ENCODE measurements around the gene SH3RF1.

Gene SH3RF1

DNA sequence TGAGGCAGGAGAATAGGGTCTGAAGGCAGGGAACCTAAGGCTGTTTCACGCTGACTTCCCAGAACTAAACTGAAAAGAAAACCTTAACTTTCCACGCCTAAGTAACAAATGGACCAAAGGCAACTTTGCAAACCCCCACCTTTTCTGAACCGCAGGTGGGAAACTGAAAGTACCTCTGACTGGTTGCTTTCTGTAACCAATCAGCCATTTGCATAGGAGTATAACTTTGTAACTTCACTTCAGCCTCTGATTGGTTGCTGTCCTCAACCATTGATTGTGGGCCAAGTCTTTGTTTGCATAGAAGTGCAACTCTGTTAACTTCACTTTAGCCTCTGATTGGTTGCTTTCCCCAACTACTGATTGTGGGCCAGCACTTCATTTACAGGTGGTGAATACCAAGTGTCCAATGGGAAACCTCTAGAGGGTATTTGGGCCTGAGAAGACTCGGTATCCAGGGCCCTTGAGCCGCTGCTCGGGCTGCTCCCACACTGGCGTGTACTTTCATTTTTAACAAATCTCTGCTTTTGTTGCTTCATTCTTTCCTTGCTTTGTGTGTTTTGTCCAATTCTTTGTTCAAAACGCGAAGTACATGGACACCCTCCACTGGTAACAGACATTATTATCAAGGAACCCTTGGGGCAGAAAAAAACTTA is 139.1 kb downstream of the SH3RF1 start:
- no peak for DNase-seq

GRCh38 chr4:169128902-169129301 is 141.9 kb downstream of the SH3RF1 start:
- DNase-seq: no peak

DNA sequence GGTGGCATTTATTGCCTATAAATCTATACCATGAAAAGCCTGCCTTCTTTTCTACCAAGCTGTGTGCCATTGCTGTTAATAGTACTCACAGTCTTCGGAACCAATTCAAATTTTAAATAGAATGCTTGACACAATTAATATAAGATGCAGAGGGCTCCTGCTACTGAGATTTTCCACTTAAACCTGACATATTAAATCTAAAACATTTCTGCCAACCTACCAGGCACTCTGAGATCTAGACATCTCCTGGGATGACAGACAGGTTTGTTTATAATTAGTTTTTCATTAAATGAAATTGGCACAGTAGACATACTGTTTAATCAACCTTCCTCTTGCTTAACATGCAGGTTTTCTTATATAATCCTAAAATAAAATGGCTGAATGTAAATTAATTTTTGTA is 143.4 kb downstream of the SH3RF1 start:
- no peak for DNase-seq

DNA sequence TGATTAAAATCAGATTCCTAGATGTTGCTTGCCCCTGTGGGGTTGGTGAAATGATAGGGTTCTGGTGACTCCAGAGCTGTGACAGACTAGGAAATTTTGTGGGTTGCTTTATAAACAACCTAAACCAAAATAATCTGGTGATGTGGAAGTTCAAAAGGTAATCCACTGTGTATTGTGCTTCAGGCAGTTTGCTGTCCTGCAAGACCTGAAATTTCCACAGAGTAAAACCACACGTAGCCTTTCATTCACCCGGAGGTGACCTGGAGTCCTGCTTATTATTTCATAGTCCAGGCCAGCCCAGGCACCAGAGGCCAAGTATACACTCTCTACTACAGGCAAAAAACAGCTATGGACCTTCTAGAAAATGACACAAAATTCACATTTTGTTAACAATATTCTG is 146.1 kb downstream of the SH3RF1 start:
- no peak for DNase-seq

GRCh38 chr4:169122422-169122821 is 148.3 kb downstream of the SH3RF1 start:
- DNase-seq: no peak

GRCh38 chr4:169121861-169122382 is 148.8 kb downstream of the SH3RF1 start:
- DNase-seq: no peak

- no peak for DNase-seq
Measured at GRCh38 chr4:169120624-169121023, 150.1 kb downstream of the SH3RF1 start.

DNA sequence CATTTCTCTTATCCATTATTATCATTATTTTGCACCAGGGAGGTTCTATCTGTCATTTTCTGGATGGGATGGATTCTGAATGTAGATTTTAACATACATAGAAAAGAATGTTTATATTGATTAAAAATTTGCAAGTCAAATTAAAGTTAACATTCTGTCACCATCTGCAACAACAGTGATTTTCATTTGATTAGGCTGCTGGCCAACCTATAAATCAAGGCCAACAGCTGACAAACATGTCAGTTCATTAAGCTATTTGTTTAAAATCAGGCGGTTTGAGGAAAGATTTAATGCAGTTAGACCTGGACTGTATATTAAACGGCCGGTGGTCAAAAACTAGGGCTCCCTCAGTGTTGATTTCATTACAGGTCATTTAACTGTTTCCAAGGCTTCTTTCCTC is 151.2 kb downstream of the SH3RF1 start:
- DNase-seq: peak in 1 of 3 experiments; percentile 8

GRCh38 chr4:169117591-169118081 is 153.1 kb downstream of the SH3RF1 start:
- no peak for DNase-seq

- DNase-seq: no peak
Measured at GRCh38 chr4:169116270-169116901, 154.4 kb downstream of the SH3RF1 start.

DNA sequence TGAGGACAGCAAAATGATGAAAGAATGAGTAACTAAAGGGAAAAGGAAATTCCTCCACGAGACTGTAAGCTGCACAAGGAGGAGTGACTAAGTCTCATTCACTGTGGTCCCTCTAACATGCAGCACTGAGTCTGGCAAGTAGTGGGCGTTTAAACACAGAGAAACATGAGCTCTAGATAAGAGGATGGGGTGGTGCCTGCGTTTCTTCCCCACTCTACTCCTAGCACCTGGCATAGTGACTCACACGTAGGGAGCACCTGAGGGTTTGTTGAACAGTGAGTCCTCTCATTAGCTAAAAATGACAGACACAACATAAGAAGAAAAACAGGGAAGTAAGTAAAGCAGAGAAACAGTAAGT is 154.9 kb downstream of the SH3RF1 start:
- peak in 2 of 3 experiments; percentile 24 to 27 for DNase-seq

GRCh38 chr4:169115144-169115896 is 155.4 kb downstream of the SH3RF1 start:
- DNase-seq: no peak

DNA sequence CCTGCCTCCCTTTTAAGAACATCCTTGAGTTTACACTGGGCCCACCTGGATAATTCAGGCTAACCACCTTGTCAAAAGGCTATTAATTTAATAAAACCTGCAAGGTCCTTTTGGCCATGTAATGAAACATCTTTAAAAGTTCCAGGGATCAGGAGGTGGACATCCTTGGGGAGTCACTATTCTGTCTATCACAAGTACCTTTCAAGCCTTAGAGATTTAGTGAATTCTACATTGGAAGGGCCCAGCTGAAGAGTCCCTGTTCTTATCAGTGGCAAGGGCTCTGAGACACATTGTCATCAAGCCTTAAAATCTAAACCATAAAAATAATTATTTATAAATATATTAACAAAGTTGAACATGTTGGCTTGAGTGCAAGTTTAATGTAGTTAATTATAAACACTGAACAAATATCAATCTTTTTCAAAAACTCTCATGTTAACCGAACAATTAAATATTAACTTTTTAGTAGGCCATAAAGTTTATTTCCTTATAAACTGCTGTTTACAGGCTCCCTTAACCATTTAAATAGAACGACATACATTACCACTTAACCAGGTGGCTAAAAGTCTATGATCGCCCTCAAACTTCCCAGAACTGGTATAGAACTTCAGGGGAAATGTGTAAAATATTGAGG is 156.3 kb downstream of the SH3RF1 start:
- no peak for DNase-seq

GRCh38 chr4:169110633-169111032 is 160.1 kb downstream of the SH3RF1 start:
- no peak for DNase-seq

DNA sequence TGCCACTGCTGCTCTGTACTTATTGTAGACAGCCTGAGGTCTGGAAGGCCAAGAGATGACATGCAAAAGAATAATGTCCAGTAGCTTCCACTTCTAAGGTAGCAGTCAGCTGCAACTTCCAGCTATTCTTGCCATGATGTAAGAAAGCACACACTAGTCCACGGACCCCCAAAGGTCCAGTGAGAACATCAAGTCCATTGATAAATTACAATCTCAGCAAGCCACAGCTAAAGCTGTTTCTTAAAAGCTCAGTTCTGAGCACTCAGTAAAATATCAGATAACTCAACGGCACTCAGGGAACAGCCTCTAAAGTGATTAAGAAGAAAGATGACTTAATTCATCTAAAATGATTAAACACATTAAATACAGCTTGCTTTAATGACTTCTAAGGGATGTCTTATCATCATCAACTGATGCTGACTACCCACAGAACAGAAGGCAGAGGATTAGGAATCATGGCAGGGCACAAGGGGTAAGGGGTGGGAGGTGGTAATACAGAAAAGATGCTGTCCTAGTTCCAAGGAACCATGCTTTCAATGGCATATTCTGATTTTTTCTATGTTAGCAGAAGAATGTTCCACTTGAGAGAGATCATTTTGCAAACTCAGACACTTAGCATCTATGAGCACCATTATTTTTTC is 161.6 kb downstream of the SH3RF1 start:
- DNase-seq: no peak

DNA sequence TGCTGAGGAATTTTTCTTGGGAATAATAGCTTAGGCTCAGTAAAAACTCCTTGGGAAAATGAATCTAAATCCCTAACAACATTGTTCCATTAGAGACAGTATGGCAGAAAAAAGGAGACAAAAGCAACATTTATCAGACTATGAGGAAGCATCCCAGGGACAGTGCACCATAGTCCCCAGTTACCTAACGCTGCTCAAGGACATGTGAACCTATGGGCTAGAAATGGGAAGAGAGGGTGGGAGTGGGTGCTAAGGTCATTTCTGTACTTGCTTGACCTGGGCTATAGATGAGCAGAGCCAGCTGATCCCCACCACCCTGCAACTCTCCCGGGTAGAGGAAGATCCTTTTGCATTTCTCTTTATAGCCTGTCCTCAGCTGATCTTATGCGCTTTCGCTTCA is 162.5 kb downstream of the SH3RF1 start:
- DNase-seq: no peak

DNA sequence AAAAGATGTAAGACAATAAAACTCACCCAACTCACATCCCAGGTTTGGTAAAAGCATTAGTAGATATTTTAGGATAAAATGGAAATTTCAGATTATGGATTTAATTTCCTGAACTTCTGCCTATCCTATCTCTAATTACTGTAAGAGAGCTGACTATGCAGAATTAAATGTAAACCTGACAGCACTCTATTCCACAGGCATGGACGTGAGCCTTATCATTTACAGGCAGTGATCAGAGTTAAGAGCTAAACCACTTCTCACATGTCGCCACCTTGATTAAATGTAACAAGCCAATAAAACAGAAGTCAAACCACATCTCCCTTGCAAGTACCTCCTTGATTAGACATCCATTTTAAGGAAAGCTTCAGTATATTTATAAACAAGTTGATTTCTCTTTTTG is 163.2 kb downstream of the SH3RF1 start:
- DNase-seq: no peak

- DNase-seq: no peak
Measured at GRCh38 chr4:169106696-169107229, 164.0 kb downstream of the SH3RF1 start.

- no peak for DNase-seq
Measured at GRCh38 chr4:169105620-169106019, 165.1 kb downstream of the SH3RF1 start.

DNA sequence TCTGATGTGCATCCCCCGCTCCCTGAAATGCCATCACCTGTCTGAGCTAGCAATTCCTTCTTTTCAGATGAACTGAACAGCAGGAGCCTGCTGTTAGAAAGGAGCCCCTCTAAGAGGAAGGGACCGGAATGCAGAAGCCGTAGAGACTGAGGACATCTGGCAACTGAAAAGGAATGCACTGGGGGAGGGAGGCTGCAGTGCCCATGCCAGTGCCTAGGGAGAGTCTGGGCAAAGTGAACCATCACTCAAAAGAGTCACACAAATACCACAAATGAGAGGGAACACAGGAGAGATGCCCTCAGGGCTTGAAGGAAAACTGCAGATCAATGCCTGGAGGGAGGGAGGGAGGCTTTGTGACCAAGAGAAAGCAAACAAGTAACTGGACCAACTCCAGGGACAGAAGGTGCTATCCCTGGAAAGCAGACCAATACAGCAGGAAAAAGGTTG is 166.8 kb downstream of the SH3RF1 start:
- peak in 2 of 3 experiments; percentile 48 to 79 for DNase-seq

- no peak for DNase-seq
Measured at GRCh38 chr4:169102026-169102425, 168.7 kb downstream of the SH3RF1 start.

- no peak for DNase-seq
Measured at GRCh38 chr4:169100670-169101101, 170.1 kb downstream of the SH3RF1 start.

Measured in NCI-H1417 (cell line).